ENCODE data around the gene LRRC73.
"Not testable (repeated sequence)": the region's sequence is repeated elsewhere in the genome, so short reads cannot be mapped to it uniquely, and the experiment has no call there.

The LRRC73 gene

DNA sequence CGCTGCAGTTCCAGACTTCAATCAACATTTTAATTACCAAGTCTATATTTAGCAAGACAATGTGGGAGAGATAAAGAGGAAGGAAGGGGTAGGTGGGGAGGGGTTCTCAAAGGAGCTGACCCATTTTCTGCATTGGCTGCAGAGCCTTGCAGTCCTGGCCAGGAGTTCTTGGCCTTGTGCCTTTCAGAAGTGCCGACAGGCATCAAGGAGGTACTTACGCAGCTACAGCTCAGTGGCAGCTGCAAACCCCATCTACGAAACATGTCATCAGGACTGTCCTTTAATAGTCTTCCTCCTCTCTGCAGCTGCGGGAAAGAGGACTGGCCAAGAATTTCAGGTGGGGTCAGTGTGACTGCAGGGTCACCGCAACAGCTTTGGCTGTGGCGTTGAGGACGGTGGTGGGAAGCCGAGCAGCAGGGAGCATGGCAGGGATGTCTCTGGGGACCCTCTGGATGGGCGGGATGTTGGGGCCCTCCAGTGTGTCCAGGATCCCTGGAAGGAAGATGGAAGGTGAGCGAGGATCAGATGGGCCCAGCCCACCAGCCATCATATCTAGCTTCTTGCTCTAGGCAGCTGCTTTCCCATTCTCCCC, 1.8 kb upstream of the LRRC73 start:
- no peak for DNase-seq (ENCODE audit: low spot score)

GRCh38 chr6:43510827-43511163, 649 bp upstream of the LRRC73 start:
- no peak for DNase-seq (ENCODE audit: low spot score)

DNA sequence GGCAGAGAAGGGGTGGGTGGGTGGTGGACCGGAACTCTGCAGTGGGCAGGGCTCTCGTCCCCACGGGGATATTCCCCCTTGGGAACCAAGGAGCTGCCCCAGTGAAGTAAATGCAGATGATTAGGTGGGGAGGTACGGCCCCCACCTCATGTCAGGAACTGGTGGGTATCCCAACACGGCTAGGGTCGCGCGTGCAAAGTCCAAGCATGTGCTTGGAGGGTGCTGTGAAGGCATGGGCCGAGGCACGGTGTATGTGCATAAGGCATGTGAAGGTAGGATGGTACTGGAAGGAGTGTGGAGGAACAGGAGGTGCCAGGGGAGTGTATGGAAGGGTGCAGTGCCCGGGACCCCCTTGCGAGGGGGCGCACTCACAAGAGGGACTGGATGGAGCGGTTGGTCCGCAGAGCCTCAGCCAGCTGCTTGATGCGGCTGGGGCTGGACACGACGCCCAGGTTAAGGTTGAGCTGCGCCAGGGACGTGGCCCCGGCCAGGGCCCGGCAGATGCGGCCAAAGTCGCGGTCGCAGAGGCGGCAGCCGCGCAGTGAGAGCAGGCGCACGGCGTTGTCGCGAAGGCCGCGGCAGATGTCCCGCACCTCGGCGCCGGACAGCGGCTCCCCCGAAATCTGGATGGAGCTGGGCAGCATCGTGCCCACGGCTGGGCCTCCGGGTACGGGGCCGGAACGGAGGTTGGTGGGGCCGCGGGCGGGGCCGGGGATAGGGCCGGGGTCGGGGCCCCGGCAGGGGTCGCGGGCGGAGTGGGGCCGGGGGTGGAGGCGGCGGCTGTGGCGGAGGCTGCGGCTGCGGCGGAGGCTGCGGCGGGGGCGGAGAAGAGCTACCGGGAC, 783 bp downstream of the LRRC73 start:
- DNase-seq (ENCODE audit: low spot score) = no peak

DNA sequence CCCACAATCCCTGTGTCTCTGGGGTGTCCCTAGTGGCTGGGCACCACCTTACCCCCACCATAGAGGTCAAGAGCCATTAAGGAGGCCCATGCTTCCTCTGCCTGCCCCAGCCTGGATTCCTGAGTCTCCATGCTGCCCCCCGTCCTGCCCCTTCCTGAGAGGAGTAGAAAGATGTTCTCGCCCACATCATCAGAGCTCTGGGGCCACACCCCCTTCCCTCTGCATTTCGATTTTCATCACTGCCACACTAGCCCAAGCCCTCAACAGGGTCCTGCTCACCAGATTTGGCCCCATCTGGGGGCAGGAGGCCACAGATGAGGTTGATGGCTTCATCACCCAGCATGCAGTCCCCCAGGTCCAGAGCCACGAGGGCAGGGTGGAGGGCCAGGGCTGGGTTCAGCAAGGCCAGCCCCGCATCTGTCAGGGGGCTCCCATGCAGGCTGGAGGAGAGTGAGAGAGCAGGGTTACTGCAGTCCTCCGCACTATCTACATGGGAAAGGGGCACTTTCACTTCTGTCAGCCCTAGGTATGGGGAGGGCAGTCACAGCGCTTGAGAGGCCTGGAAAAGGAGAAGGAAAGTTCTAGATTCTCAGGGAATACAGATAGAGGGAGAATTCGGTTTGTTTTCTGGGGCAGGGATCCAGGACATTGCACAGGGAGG, 1.5 kb downstream of the LRRC73 start:
- DNase-seq (ENCODE audit: low spot score) = no peak

DNA sequence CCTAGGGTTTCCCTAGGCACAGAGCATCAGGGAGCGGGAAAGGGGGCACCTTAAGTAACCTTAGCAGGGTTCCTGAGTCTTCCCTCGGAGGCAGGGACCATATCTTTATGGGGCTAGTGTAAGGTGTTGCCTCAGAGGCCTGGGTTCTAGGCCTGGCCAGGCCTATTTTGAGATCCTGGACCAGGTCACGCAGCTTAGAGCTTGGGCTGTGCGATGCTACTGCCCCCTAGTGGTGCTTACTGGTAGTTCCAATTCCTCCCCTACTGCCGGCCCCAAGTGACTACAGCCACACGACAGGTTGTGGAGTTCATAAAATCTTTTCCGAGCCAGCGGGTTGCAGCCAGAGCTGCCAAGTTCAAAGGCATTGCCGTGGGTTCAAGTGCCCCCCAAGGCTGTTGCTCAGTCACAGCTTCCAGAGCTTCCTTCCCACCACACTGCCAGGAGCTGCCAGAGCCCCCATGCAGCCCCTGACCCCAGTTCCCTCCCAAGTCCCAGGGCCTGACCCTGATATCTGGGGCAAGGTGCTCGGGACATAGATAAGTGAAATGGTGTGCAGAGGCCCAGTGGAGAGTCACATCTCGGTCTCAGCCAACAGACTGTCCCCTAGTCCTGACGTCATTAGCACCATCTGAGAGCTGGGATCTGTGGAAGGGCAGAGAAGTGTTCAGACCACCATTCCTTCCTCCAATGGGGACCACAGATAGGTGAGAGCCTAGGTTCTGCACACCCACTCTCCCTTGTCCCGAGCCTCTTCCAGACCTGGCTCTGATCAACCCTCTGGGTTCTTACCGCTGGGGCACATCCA, 3.3 kb downstream of the LRRC73 start:
- peak; percentile 91 for DNase-seq (ENCODE audit: low spot score)

DNA sequence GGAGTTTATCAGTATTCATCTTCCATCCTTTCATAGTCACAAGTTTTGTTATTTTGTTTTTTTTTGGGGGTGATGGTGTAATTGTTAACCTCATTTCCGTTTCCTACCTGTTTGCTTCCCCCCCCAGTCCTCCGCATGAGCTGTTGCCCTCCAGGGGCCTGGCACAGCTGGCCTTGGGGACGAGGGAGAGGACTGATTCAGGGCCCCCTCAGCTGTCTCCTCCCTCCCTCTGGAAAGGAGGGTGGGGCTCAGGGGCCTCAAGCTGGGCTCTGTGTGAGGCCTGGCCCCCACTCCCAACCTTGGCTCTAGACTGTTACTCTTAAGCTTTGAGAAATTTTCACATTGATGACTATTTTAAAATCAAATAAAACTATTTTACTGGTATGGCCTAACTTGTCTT, 4.0 kb downstream of the LRRC73 start:
- DNase-seq (ENCODE audit: low spot score) = no peak

DNA sequence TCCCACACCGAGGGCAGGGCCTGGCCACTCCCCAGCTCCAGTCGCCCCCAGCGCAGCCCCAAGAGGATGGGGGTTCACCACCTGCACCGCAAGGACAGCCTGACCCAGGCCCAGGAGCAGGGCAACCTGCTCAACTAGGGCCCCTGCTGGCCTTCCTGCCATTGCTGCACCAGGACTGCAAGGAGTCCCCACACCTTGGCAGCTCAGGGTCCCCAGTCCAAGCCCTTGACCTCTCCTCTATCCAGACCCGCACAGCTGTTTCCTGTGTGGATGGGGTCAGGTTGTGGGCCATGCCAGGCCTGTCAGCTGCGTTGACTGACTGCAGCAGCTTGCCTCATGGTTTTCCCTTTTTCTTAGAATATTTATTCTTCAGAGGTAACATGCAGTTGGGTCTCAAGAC, 4.4 kb downstream of the LRRC73 start:
- no peak for DNase-seq (ENCODE audit: low spot score)

- no peak for DNase-seq (ENCODE audit: low spot score)
Observed at GRCh38 chr6:43504756-43505593, 5.2 kb downstream of the LRRC73 start.

DNA sequence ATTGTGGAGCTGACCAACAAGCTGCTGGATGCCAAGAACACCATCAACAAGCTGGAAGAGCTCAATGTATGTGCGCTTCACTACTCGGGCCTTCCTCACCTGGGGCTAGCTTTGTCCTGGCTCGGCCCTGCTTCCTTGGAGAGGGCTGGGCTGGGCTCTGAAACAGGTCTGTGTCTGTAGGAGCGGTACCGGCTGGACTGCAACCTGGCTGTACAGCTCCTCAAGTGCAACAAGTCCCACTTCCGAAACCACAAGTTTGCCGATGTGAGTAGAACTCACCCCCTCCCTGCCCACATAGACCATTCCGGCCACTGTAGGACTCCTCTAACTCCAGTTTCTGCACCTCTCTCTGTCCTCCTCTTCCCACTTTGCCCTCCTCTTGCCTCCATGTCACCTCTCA, 6.7 kb downstream of the LRRC73 start:
- DNase-seq (ENCODE audit: low spot score) = no peak

GRCh38 chr6:43502666-43503065, 7.5 kb downstream of the LRRC73 start:
- no peak for DNase-seq (ENCODE audit: low spot score)

- DNase-seq (ENCODE audit: low spot score) = no peak
Observed at GRCh38 chr6:43500921-43501320, 9.2 kb downstream of the LRRC73 start.

GRCh38 chr6:43499028-43499815, 10.9 kb downstream of the LRRC73 start:
- no peak for DNase-seq (ENCODE audit: low spot score)

DNA sequence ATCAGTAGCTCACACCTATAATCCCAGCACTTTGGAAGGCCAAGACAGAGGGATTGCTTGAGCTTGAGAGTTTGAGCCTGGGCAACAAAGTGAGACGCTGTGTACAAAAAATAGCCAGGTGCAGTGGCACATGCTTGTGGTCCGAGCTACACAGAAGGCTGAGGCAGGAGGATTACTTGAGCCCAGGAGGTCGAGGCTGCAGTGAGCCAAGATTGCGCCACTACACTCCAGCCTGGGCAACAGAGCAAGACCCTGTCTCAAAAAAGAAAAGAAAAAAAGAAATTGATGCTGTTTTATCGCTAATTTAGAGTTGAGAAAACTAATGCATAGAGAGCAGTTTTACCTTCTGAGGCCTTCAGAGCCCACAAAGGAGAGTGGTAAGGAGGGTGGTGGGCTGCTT, 11.9 kb downstream of the LRRC73 start:
- not testable (repeated sequence) for DNase-seq (ENCODE audit: low spot score)

DNA sequence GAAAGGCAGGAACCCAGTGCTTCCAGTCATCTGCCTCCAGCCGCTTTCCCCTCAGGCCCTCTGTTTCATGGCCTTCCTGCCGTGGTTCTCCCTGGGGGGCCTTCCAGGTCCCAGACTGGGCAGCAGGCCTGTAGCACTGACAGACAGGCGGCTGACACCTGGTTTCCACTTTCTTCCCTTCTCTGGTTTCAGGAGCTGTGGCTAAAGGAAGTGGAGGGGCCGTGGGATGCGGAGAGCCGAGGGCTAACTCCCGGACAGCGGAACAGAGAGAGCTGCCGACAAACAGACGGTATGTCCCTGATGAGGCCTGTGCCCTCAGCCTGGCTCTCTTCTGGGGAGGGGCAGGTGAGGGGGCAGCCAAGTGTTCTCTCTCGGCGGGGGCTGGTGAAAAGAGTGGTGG, 12.5 kb downstream of the LRRC73 start:
- no peak for DNase-seq (ENCODE audit: low spot score)

DNA sequence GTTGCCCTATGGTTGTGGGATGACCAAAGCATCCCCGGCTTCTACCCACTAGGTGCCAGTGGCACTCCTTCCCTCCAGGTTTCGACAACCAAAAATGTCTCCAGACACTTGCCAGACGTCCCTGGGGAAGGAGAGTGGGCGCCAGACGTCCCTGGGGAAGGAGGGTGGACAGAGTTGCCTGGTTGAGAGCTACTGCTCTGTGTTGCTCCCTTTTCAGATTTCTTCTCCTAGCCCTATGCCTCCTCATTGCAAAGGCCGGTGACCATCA, 13.1 kb downstream of the LRRC73 start:
- DNase-seq (ENCODE audit: low spot score) = no peak

GRCh38 chr6:43496370-43497128, 13.6 kb downstream of the LRRC73 start:
- peak; percentile 70 for DNase-seq (ENCODE audit: low spot score)

DNA sequence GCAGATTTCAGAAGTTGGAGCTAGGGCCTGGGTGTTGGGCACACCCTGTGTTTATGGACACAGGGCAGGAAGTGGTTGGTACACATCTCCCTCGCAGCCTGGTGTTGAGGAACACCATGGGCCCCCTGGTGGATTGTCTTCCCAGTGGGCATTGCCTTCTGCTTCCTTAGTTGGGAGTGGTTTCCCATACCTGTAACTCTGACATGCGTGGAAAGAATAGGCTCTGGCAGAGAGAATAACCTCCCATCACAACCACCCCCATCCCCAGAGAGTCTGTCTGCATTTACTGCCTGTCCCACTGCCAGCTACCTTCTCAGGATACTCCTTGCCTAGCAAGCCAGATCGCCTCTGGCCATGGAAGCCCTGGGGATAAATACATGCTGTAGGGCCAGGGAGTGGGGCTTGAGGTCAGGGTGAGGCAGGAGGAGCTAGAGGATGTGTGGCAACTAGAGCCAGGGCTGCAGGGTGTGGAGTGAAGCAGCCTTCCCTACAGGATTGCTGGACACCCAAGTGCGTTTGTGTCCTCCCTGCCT, 14.7 kb downstream of the LRRC73 start:
- DNase-seq (ENCODE audit: low spot score) = no peak

DNA sequence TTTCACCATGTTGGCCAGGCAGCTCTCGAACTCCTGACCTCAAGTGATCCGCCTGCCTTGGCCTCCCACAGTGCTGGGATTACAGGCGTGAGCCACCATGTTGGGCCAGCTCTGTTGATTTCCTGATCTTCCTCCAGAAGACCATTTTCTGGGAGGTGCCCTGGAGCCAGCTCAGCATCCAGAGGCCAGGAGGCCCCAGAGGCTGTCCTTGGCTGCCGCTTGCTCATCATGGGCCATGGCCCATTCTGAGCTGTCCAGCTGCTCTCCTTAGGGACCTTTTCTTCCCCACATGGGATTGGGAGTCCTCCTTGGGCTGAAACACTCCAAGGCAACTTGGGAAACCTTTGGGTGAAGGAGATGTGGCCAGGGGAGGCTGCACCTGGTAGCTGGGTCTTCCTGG, 15.4 kb downstream of the LRRC73 start:
- DNase-seq (ENCODE audit: low spot score) = no peak

DNA sequence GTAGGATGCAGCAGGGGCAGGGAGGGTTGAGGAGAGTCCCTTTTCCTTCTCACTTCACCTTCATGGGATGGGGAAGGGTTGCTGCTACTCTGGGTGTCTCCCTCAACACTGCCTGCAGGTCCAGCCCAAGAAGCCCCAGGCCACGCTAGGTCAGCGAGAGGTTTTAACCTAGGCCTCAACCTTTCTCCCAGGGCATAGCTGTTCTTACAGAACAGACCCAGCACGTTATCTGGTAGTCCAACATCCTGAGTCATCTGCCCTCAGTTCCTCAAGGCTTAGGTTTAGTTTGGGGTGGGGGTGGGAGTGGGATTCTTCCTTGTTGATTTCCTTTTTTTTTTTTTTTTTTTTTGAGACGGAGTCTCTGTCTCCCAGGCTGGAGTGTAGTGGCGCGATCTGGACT, 15.8 kb downstream of the LRRC73 start:
- no peak for DNase-seq (ENCODE audit: low spot score)

- DNase-seq (ENCODE audit: low spot score) = no peak
Observed at GRCh38 chr6:43493833-43494232, 16.3 kb downstream of the LRRC73 start.

All from cerebellar cortex (tissue), 1 donor.